Heart left ventricle (tissue), 16 donors: Measurements from ENCODE around the gene SERTAD4. TPM values are rescaled to one million over a fixed set of nuclear protein-coding genes. Genes with fewer than 3 reads are reported as not detected.
"Not testable (repeated sequence)": the region's sequence is repeated elsewhere in the genome, so short reads cannot be mapped to it uniquely, and the experiment has no call there.

Source experiments
- ATAC-seq, 4 donors: fragments of 200-7000 bp; cut with Tn5 transposase; one replicate each; pipeline ENCODE4 v1.9.1; 2020 to 2022; ENCODE audit warnings: moderate library complexity in 4 of 4, mild to moderate bottlenecking in 3 of 4, moderate number of reproducible peaks in 1 of 4
- DNase-seq, 5 donors: peaks; one replicate each; pipeline ENCODE4 v3.0.0-alpha.2; 2020
- H3K27ac ChIP-seq, 12 donors: fragments of 200-600 bp; sonication (generic) in 4 of 12; one replicate each; pipeline versions ENCODE4 v1.5.0 to v1.8.0; 2016 to 2022; ENCODE audit warnings: mild to moderate bottlenecking in 2 of 12
- H3K27me3 ChIP-seq, 9 donors: fragments of 200-600 bp; sonication (generic) in 2 of 9; one replicate each; pipeline versions ENCODE4 v1.5.1 to v1.8.0; 2016 to 2022; ENCODE audit warnings: mild to moderate bottlenecking in 3 of 9
- H3K36me3 ChIP-seq, 9 donors: fragments of 200-600 bp; sonication (generic) in 2 of 9; one replicate each; pipeline versions ENCODE4 v1.5.0 to v1.8.0; 2018 to 2022; ENCODE audit warnings: mild to moderate bottlenecking in 2 of 9
- H3K4me1 ChIP-seq, 12 donors: fragments of 200-600 bp; sonication (generic) in 4 of 12; one replicate each; pipeline versions ENCODE4 v1.5.0 to v1.8.0; 2016 to 2022; ENCODE audit warnings: mild to moderate bottlenecking in 3 of 12
- H3K4me3 ChIP-seq, 12 donors: fragments of 200-600 bp; sonication (generic) in 4 of 12; one replicate each; pipeline versions ENCODE4 v1.5.0 to v1.8.0; 2017 to 2022; ENCODE audit warnings: mild to moderate bottlenecking in 9 of 12, moderate library complexity in 4 of 12
- H3K9me3 ChIP-seq, 12 donors: fragments of 200-600 bp; sonication (generic) in 4 of 12; one replicate each; pipeline versions ENCODE4 v1.5.0 to v1.8.0; 2016 to 2022; ENCODE audit warnings: mild to moderate bottlenecking in 1 of 12
- CTCF ChIP-seq, 12 donors: fragments of 200-600 bp; sonication (generic) in 4 of 12; IDR thresholded peaks; one replicate each; pipeline versions ENCODE4 v1.5.0 to v1.8.0; 2018 to 2022; ENCODE audit warnings: antibody characterized with exemption in 12 of 12, mild to moderate bottlenecking in 5 of 12
- POLR2A ChIP-seq, 2 donors: fragments of 450-650 bp; IDR thresholded peaks; one replicate each; pipeline ENCODE4 v1.6.1; 2017; ENCODE audit warnings: antibody characterized with exemption in 2 of 2, mild to moderate bottlenecking in 2 of 2, moderate library complexity in 2 of 2
- WGBS, 4 donors: extraction: QIAGEN DNeasy Blood & Tissue Kit in 2 of 4; methylation state at CpG; one replicate each; pipeline versions ENCODE4 v1.1.5 to v1.1.7; 2013 to 2018; 5-methylcytosine and 5-hydroxymethylcytosine counted together
- intact Hi-C, 10 donors: fragments of 100-400 bp; cut with DNase I; formaldehyde crosslinking; loops; one replicate each; pipeline versions ENCODE4 v1.11.1 to v1.14.2; 2022
- polyA plus RNA-seq, 2 donors: library from polyadenylated mRNA; stranded (reverse); fragments of 200-250 nt; gene quantifications; one replicate each; pipeline ENCODE4 v1.2.3, GENCODE V29; 2013
- total RNA-seq, 9 donors: library from RNA; depleted of rRNA in 2 of 9; stranded (reverse); fragments of >200 nt in 2 of 9; fragmentation: NEBNext Ultra II Directional in 3 of 9; extraction: Animal tissue kit (Norgen Biotek cat#: 25700) in 3 of 9; gene quantifications; one replicate each; pipeline versions ENCODE4 v1.1.0 to v1.2.4, GENCODE V29; 2016 to 2023
- donor health status: ischemic (EF 13 %, LVEDD 7.1; RV severe dilation, severe dysfunction).
- donor health status: healthy with polysubstance abuse.
- donor health status: DM: no; HTN: yes; CAD: no.
- donor health status: DM: no; HTN: no; CAD: no.
- donor health status: ischemic (EF 25% LVEDD 6.9; RV normal size, moderate dysfunction).
- donor health status: ischemic (EF 25% LVEDD 5.7; RV mildly dilated, moderate dysfunction).
- donor health status: healthy.
- donor health status: DM: yes; HTN: yes; CAD: no.
- donor health status: ischemic (EF 35%, LVEDD 5.7; RV mildly dilated, moderate dysfunction).
- donor health status: nonischemic (EF 11% LVEDD 7.7; RV severe dilation, severe dysfunction).
- donor health status: DM: yes; HTN: yes; CAD: no.
- donor health status: PGD.
- donor health status: ischemic (EF 29% LVEDD 5.4; RV normal size, mild dysfunction).
- donor health status: nonischemic (EF 23%, LVEDD 6.1; RV moderate dilation, normal function).

SERTAD4 gene
- total and polyA plus RNA-seq, 11 donors, result 0.95 to 4.7 (median 2.4) TPM

- ATAC-seq, result no peak
- no peaks in the 10 kb centered on the region for H3K36me3 ChIP-seq
- intact Hi-C loops, result loop anchor here in 1 of 10 donors (1.0 kb wide), 1 partner anchor 27 kb away; no protein-coding TSS in a partner anchor
- H3K27me3 ChIP-seq, result peaks cover 0 to 7% (median 0%) of the 10 kb centered on the region in 9 donors
- no peak for DNase-seq
- peak overlapping the region in 6 of 12 donors; percentile 44 to 86 (median 72) for H3K27ac ChIP-seq
- no peak overlapping the region for H3K4me3 ChIP-seq
- peaks cover 0 to 65% (median 8%) of the 10 kb centered on the region in 12 donors for H3K4me1 ChIP-seq
- TF ChIP-seq POLR2A (IDR thresholded peaks at IDR 0.05), result no peak
- H3K9me3 ChIP-seq, result no peaks in the 10 kb centered on the region
Observed at GRCh38 chr1:210263963-210264362, 31.4 kb downstream of the SERTAD4 start.

GRCh38 chr1:210264496-210265380 is 32.1 kb downstream of the SERTAD4 start:
- no peak for ATAC-seq
- intact Hi-C loops, result no loop called here
- WGBS, 4 donors, result 73 to 81% (median 75%) methylated on average over 9 of the region's 9 CpGs

GRCh38 chr1:210265392-210265955 is 32.9 kb downstream of the SERTAD4 start:
- H3K4me3 ChIP-seq, H3K27ac ChIP-seq, DNase-seq, H3K9me3 ChIP-seq, intact Hi-C loops, ATAC-seq, H3K36me3 ChIP-seq: not testable (repeated sequence)
- WGBS, 4 donors, result 26 to 36% (median 30%) methylated on average over 4 of the region's 4 CpGs
- H3K27me3 ChIP-seq, result peaks cover 0 to 11% (median 0%) of the 10 kb centered on the region in 9 donors
- H3K4me1 ChIP-seq, result peaks cover 0 to 50% (median 5%) of the 10 kb centered on the region in 12 donors

More at GRCh38 chr1:210264496-210265380, 32.1 kb downstream of the SERTAD4 start:
- Histone ChIP-seq H3K27ac (no peak overlapping the region), H3K36me3 (no peaks in the 10 kb centered on the region), H3K9me3 (no peaks in the 10 kb centered on the region), H3K27me3 (peaks cover 0 to 7% (median 0%) of the 10 kb centered on the region in 9 donors), H3K4me3 (no peak overlapping the region), H3K4me1 (peaks cover 0 to 58% (median 8%) of the 10 kb centered on the region in 12 donors)
- peak in 7 of 12 donors; percentile 9 to 35 (median 18) for TF ChIP-seq CTCF (IDR thresholded peaks at IDR 0.05)
- TF ChIP-seq POLR2A (IDR thresholded peaks at IDR 0.05), result no peak
- DNase-seq, result no peak

GRCh38 chr1:210269981-210270380 is 37.4 kb downstream of the SERTAD4 start:
- intact Hi-C loops, result no loop called here

More at GRCh38 chr1:210269981-210270380, 37.4 kb downstream of the SERTAD4 start:
- Histone ChIP-seq H3K9me3 (no peaks in the 10 kb centered on the region), H3K27me3 (peaks cover 0 to 11% (median 0%) of the 10 kb centered on the region in 9 donors), H3K4me1 (peaks cover 0 to 9% (median 1%) of the 10 kb centered on the region in 12 donors), H3K4me3 (no peak overlapping the region), H3K27ac (no peak overlapping the region), H3K36me3 (no peaks in the 10 kb centered on the region)
- no peak for TF ChIP-seq POLR2A (IDR thresholded peaks at IDR 0.05)
- TF ChIP-seq CTCF (IDR thresholded peaks at IDR 0.05), result no peak
- no peak for DNase-seq
- ATAC-seq, result no peak
- WGBS, 4 donors, result 86 to 94% (median 89%) methylated on average over 4 of the region's 4 CpGs
